B cell (primary cell): ENCODE results near the gene KSR2.

Source experiments
- CTCF ChIP-seq: fragments of 200-600 bp; IDR thresholded peaks from one replicate; pipeline ENCODE4 v1.8.0; 2022; ENCODE audit warnings: antibody characterized with exemption, mild to moderate bottlenecking
- EZH2 ChIP-seq: IDR thresholded peaks from 2 replicates; pipeline ENCODE4 v1.6.1; 2012; ENCODE audit warnings: borderline replicate concordance, low read depth, mild to moderate bottlenecking, moderate library complexity, low read length; ENCODE audit not compliant: insufficient read depth, poor library complexity, severe bottlenecking

GRCh38 chr12:117699575-117699974, 269.2 kb downstream of the KSR2 start:
- TF ChIP-seq CTCF (no peak), EZH2 (no peak)
